H1 (cell line): Measurements from ENCODE around the gene SPEF1. TPM values are rescaled to one million over a fixed set of nuclear protein-coding genes. Genes with fewer than 3 reads are reported as not detected.

ENCODE experiments used
- ATF3 ChIP-seq: IDR thresholded peaks from 2 replicates; pipeline ENCODE4 v1.6.1; 2011; ENCODE audit warnings: low read depth, mild to moderate bottlenecking, low read length; ENCODE audit not compliant: insufficient read depth
- CHD7 ChIP-seq: fragments of 300-600 bp; sonication (generic); IDR thresholded peaks from 2 replicates; pipeline ENCODE4 v1.7.1; 2012; ENCODE audit warnings: low read length, moderate library complexity, mild to moderate bottlenecking, inconsistent platforms; ENCODE audit not compliant: insufficient replicate concordance
- HDAC6 ChIP-seq: IDR thresholded peaks from one replicate; pipeline ENCODE4 v1.7.1; 2012; ENCODE audit warnings: low read depth, mild to moderate bottlenecking, inconsistent platforms, low read length, moderate library complexity
- JUN ChIP-seq: IDR thresholded peaks from 2 replicates; pipeline ENCODE4 v1.6.1; 2011; ENCODE audit warnings: low read depth, mild to moderate bottlenecking, improper control_type of control experiment, low read length
- RNF2 ChIP-seq: fragments of 200-900, 300-1000 bp; sonication (generic); IDR thresholded peaks from 2 replicates; pipeline ENCODE4 v1.7.1; 2016; ENCODE audit warnings: borderline replicate concordance, low read depth, mild to moderate bottlenecking, antibody characterized with exemption, low read length; ENCODE audit not compliant: poor library complexity, severe bottlenecking; ENCODE audit errors: missing control alignments
- RXRA ChIP-seq: IDR thresholded peaks from 2 replicates; pipeline ENCODE4 v1.6.1; 2011; ENCODE audit warnings: low read depth, mild to moderate bottlenecking, low read length, moderate library complexity; ENCODE audit not compliant: insufficient read depth
- SAP30 ChIP-seq: fragments of 300-600 bp; sonication (generic); IDR thresholded peaks from 2 replicates; pipeline ENCODE4 v1.7.1; 2012; ENCODE audit warnings: low read length, moderate library complexity, mild to moderate bottlenecking, inconsistent platforms; ENCODE audit not compliant: insufficient read depth, insufficient replicate concordance
- TAF1 ChIP-seq: IDR thresholded peaks from 2 replicates; pipeline ENCODE4 v1.6.1; 2011; ENCODE audit warnings: mild to moderate bottlenecking, low read depth, low read length
- TAF7 ChIP-seq: optimal IDR thresholded peaks from 2 replicates; pipeline ENCODE3; 2011; ENCODE audit warnings: low read depth, mild to moderate bottlenecking, inconsistent platforms, low read length, moderate library complexity, borderline replicate concordance
- polyA plus RNA-seq, 7 experiments: library from polyadenylated mRNA; depleted of rRNA in 3 of 7; stranded (reverse) in 5 of 7; unstranded in 2 of 7; fragments of >200 nt in 5 of 7; fragments of 200-250 nt in 2 of 7; gene quantifications; 1 replicate in 5 of 7; 2 replicates in 1 of 7; 4 replicates in 1 of 7; pipeline versions ENCODE4 v1.2.1 to v1.2.3, GENCODE V29; 2011 to 2013; ENCODE audit warnings: missing spikeins in 2 of 7, mixed read lengths in 2 of 7
- total RNA-seq: library from RNA; stranded (reverse); fragmentation: NEBNext Ultra II Directional; extraction: Animal tissue kit (Norgen Biotek cat#: 25700); gene quantifications from 2 replicates; pipeline ENCODE4 v1.2.1, GENCODE V29; 2021

The SPEF1 gene
- total and polyA plus RNA-seq, 2 of the 8 experiments (the other 6 are each of a cell fraction or from before 2014, with no cell fraction given), result 0.51 to 0.71 TPM

GRCh38 chr20:3801299-3801698 lies 20.1 kb upstream of the SPEF1 start (continued):
- TF ChIP-seq CHD7 (no peak), RXRA (no peak), ATF3 (no peak), SAP30 (no peak), TAF1 (no peak), RNF2 (no peak), JUN (no peak), TAF7 (no peak), HDAC6 (no peak)
